ENCODE measurements around the gene ANGPTL1.

The ANGPTL1 gene

GRCh38 chr1:178877896-178878295, 7.0 kb upstream of the ANGPTL1 start:
- Histone ChIP-seq H3K4me2 (ENCODE audit: low read length) (no peak overlapping the region), H3K79me2 (ENCODE audit: insufficient read depth, low read length) (no peaks in the 10 kb centered on the region), H3K9me3 (ENCODE audit: low read length) (no peaks in the 10 kb centered on the region), H3K4me1 (ENCODE audit: insufficient read depth, low read length, severe bottlenecking) (no peaks in the 10 kb centered on the region), H3K27ac (ENCODE audit: low read depth, low read length, poor library complexity, severe bottlenecking) (no peak overlapping the region), H4K20me1 (ENCODE audit: insufficient read depth, low read length) (no peaks in the 10 kb centered on the region), H3K9ac (ENCODE audit: low read length) (no peak overlapping the region), H2AFZ (ENCODE audit: low read length) (no peak overlapping the region), H3F3A (ENCODE audit: insufficient read depth, low read length) (no peaks in the 10 kb centered on the region), H3K27me3 (ENCODE audit: insufficient read depth, low read length) (no peaks in the 10 kb centered on the region), H3K4me3 (ENCODE audit: low read depth, low read length, poor library complexity, severe bottlenecking) (no peak overlapping the region), H3K36me3 (ENCODE audit: insufficient read depth, low read length) (peaks cover 93% of the 10 kb centered on the region), H3K9me2 (ENCODE audit: low read depth, low read length) (no peaks in the 10 kb centered on the region)
- TF ChIP-seq CTCF (IDR thresholded peaks at IDR 0.05; ENCODE audit: low read length) (no peak), EZH2 (IDR thresholded peaks at IDR 0.05; ENCODE audit: borderline replicate concordance, low read length) (no peak)

GRCh38 chr1:178875936-178876335, 5.1 kb upstream of the ANGPTL1 start:
- peaks cover 92% of the 10 kb centered on the region for H3K36me3 ChIP-seq (ENCODE audit: insufficient read depth, low read length)
- no peaks in the 10 kb centered on the region for H3K27me3 ChIP-seq (ENCODE audit: insufficient read depth, low read length)
- H3F3A ChIP-seq (ENCODE audit: insufficient read depth, low read length): no peaks in the 10 kb centered on the region
- H3K4me3 ChIP-seq (ENCODE audit: low read depth, low read length, poor library complexity, severe bottlenecking): no peak overlapping the region
- no peaks in the 10 kb centered on the region for H3K79me2 ChIP-seq (ENCODE audit: insufficient read depth, low read length)
- H3K27ac ChIP-seq (ENCODE audit: low read depth, low read length, poor library complexity, severe bottlenecking): no peak overlapping the region
- H3K4me1 ChIP-seq (ENCODE audit: insufficient read depth, low read length, severe bottlenecking): no peaks in the 10 kb centered on the region
- H3K9me3 ChIP-seq (ENCODE audit: low read length): no peaks in the 10 kb centered on the region
- TF ChIP-seq CTCF (IDR thresholded peaks at IDR 0.05; ENCODE audit: low read length): no peak
- TF ChIP-seq EZH2 (IDR thresholded peaks at IDR 0.05; ENCODE audit: borderline replicate concordance, low read length): no peak
- no peaks in the 10 kb centered on the region for H3K9me2 ChIP-seq (ENCODE audit: low read depth, low read length)
- no peak overlapping the region for H3K4me2 ChIP-seq (ENCODE audit: low read length)
- H3K9ac ChIP-seq (ENCODE audit: low read length): no peak overlapping the region
- no peaks in the 10 kb centered on the region for H4K20me1 ChIP-seq (ENCODE audit: insufficient read depth, low read length)
- H2AFZ ChIP-seq (ENCODE audit: low read length): no peak overlapping the region

- Histone ChIP-seq H3K79me2 (ENCODE audit: insufficient read depth, low read length) (no peaks in the 10 kb centered on the region), H3K27ac (ENCODE audit: low read depth, low read length, poor library complexity, severe bottlenecking) (no peak overlapping the region), H3K9me3 (ENCODE audit: low read length) (no peaks in the 10 kb centered on the region), H3K4me1 (ENCODE audit: insufficient read depth, low read length, severe bottlenecking) (no peaks in the 10 kb centered on the region), H2AFZ (ENCODE audit: low read length) (no peak overlapping the region), H3F3A (ENCODE audit: insufficient read depth, low read length) (no peaks in the 10 kb centered on the region), H3K4me2 (ENCODE audit: low read length) (no peak overlapping the region), H3K36me3 (ENCODE audit: insufficient read depth, low read length) (peaks cover 90% of the 10 kb centered on the region), H3K27me3 (ENCODE audit: insufficient read depth, low read length) (no peaks in the 10 kb centered on the region), H3K9ac (ENCODE audit: low read length) (no peak overlapping the region), H3K4me3 (ENCODE audit: low read depth, low read length, poor library complexity, severe bottlenecking) (no peak overlapping the region), H4K20me1 (ENCODE audit: insufficient read depth, low read length) (no peaks in the 10 kb centered on the region), H3K9me2 (ENCODE audit: low read depth, low read length) (no peaks in the 10 kb centered on the region)
- no peak for TF ChIP-seq EZH2 (IDR thresholded peaks at IDR 0.05; ENCODE audit: borderline replicate concordance, low read length)
- TF ChIP-seq CTCF (IDR thresholded peaks at IDR 0.05; ENCODE audit: low read length): no peak
Measured at GRCh38 chr1:178874966-178875365, 4.1 kb upstream of the ANGPTL1 start.
